B cell (primary cell): ENCODE data around the gene AKAP6. TPM values are rescaled to one million over a fixed set of nuclear protein-coding genes. Genes with fewer than 3 reads are reported as not detected.

ENCODE experiments used
- ATAC-seq: fragments of 200-7000 bp; cut with Tn5 transposase; one replicate; pipeline ENCODE4 v1.10.0; 2021; ENCODE audit warnings: low read depth, mild to moderate bottlenecking, moderate number of reproducible peaks, moderate library complexity
- CTCF ChIA-PET: fragments of 350-600 bp; sonication (Branson Sonifier 250); formaldehyde crosslinking; loops from one replicate; lab custom pipeline; 2021; ENCODE audit warnings: antibody characterized with exemption, inconsistent platforms; lab: Charles Lee
- POLR2A ChIA-PET: fragments of 350-600 bp; sonication (Branson Sonifier 250); formaldehyde crosslinking; loops from one replicate; lab custom pipeline; 2021; ENCODE audit warnings: antibody characterized with exemption; lab: Charles Lee
- DNase-seq: peaks from one replicate; pipeline ENCODE4 v3.0.0; 2013
- H2AFZ ChIP-seq: 2 replicates; pipeline ENCODE4 v1.6.1; 2012; ENCODE audit warnings: mild to moderate bottlenecking, low read depth, low read length; ENCODE audit not compliant: insufficient read depth, poor library complexity, severe bottlenecking
- H3K27ac ChIP-seq, 2 donors: 1 replicate in 1 of 2; 2 replicates in 1 of 2; pipeline ENCODE4 v1.5.1; 2012 to 2013; ENCODE audit warnings: low read length in 2 of 2, mild to moderate bottlenecking in 2 of 2, moderate library complexity in 1 of 2
- H3K27me3 ChIP-seq, 4 experiments: fragments of 200-600 bp in 1 of 4; sonication (generic) in 1 of 4; replicated peaks in 1 of 4; 1 replicate in 2 of 4; 2 replicates in 2 of 4; pipeline versions ENCODE4 v1.6.1 to v1.7.0; 2013 to 2016; ENCODE audit warnings: low read length in 3 of 4, mild to moderate bottlenecking in 2 of 4, mixed read lengths in 1 of 4, moderate library complexity in 1 of 4; ENCODE audit not compliant: insufficient read depth in 4 of 4, control insufficient read depth in 3 of 4; ENCODE audit errors: control extremely low read depth in 1 of 4
- H3K36me3 ChIP-seq, 2 experiments: replicated peaks in 1 of 2; 1 replicate in 1 of 2; 2 replicates in 1 of 2; pipeline versions ENCODE4 v1.6.1 to v1.7.1; 2013; ENCODE audit warnings: low read length in 1 of 2; ENCODE audit not compliant: insufficient read depth in 2 of 2, control insufficient read depth in 1 of 2; ENCODE audit errors: control extremely low read depth in 1 of 2, extremely low read depth in 1 of 2
- H3K4me1 ChIP-seq, 2 donors: fragments of 200-600 bp in 1 of 2; sonication (generic) in 1 of 2; 1 replicate in 1 of 2; 2 replicates in 1 of 2; pipeline versions ENCODE4 v1.5.1 to v1.6.1; 2013 to 2017; ENCODE audit warnings: low read length in 2 of 2; ENCODE audit not compliant: control insufficient read depth in 2 of 2, insufficient read depth in 2 of 2
- H3K4me2 ChIP-seq: replicated peaks from 2 replicates; pipeline ENCODE3; 2012; ENCODE audit warnings: mild to moderate bottlenecking, low read depth, low read length; ENCODE audit not compliant: poor library complexity, severe bottlenecking
- H3K4me3 ChIP-seq, 5 experiments: fragments of 200-600 bp in 1 of 5; sonication (generic) in 1 of 5; 1 replicate in 3 of 5; 2 replicates in 2 of 5; pipeline versions ENCODE4 v1.5.1 to v1.7.0; 2011 to 2016; ENCODE audit warnings: low read length in 4 of 5, mild to moderate bottlenecking in 4 of 5, low read depth in 2 of 5, control low read depth in 1 of 5, moderate library complexity in 1 of 5; ENCODE audit not compliant: insufficient read depth in 1 of 5; ENCODE audit errors: control extremely low read depth in 1 of 5, extremely low read depth in 1 of 5
- H3K79me2 ChIP-seq: fragments of 200-600 bp; sonication (generic); one replicate; pipeline ENCODE4 v1.6.0; 2016; ENCODE audit warnings: low read length; ENCODE audit not compliant: control insufficient read depth, insufficient read depth
- H3K9ac ChIP-seq: fragments of 200-600 bp; sonication (generic); 2 replicates; pipeline ENCODE4 v1.6.1; 2017; ENCODE audit warnings: mild to moderate bottlenecking, low read length, moderate library complexity
- H3K9me3 ChIP-seq, 3 donors: one replicate each; pipeline versions ENCODE4 v1.6.1 to v1.7.1; 2013; ENCODE audit warnings: low read length in 2 of 3; ENCODE audit not compliant: control insufficient read depth in 2 of 3, insufficient read depth in 1 of 3; ENCODE audit errors: control extremely low read depth in 1 of 3
- H4K20me1 ChIP-seq: 2 replicates; pipeline ENCODE4 v1.6.0; 2012; ENCODE audit warnings: mild to moderate bottlenecking, low read length; ENCODE audit not compliant: insufficient read depth, control insufficient read depth, poor library complexity, severe bottlenecking
- H3K27ac Mint-ChIP-seq: one replicate; pipeline ENCODE4 v1.8.0; 2021; ENCODE audit warnings: mixed read lengths
- H3K27me3 Mint-ChIP-seq: one replicate; pipeline ENCODE4 v1.8.0; 2021; ENCODE audit warnings: mixed read lengths
- H3K4me1 Mint-ChIP-seq: one replicate; pipeline ENCODE4 v1.8.0; 2021; ENCODE audit warnings: mixed read lengths
- H3K4me3 Mint-ChIP-seq: one replicate; pipeline ENCODE4 v1.8.0; 2021; ENCODE audit warnings: mixed read lengths
- H3K9me3 Mint-ChIP-seq: one replicate; pipeline ENCODE4 v1.8.0; 2022; ENCODE audit warnings: mixed read lengths; ENCODE audit not compliant: insufficient read depth
- CTCF ChIP-seq: fragments of 200-600 bp; IDR thresholded peaks from one replicate; pipeline ENCODE4 v1.8.0; 2022; ENCODE audit warnings: antibody characterized with exemption, mild to moderate bottlenecking
- EZH2 ChIP-seq: IDR thresholded peaks from 2 replicates; pipeline ENCODE4 v1.6.1; 2012; ENCODE audit warnings: borderline replicate concordance, low read depth, mild to moderate bottlenecking, moderate library complexity, low read length; ENCODE audit not compliant: insufficient read depth, poor library complexity, severe bottlenecking
- WGBS: methylation state at CpG from one replicate; pipeline ENCODE4 v1.1.5; 2013; ENCODE audit warnings: missing lambda C conversion rate; ENCODE audit not compliant: insufficient coverage; 5-methylcytosine and 5-hydroxymethylcytosine counted together
- intact Hi-C: fragments of 100-400 bp; cut with micrococcal nuclease; formaldehyde crosslinking; loops from one replicate; pipeline ENCODE4 v1.10.0; 2022
- polyA plus RNA-seq: library from polyadenylated mRNA; depleted of rRNA; stranded (reverse); fragments of >200 nt; gene quantifications from 2 replicates; pipeline ENCODE4 v1.2.3, GENCODE V29; 2012
- total RNA-seq, 2 donors: library from RNA; stranded (reverse); fragments of 120-200 nt in 1 of 2; gene quantifications; 1 replicate in 1 of 2; 2 replicates in 1 of 2; pipeline versions ENCODE4 v1.2.3 to v1.2.4, GENCODE V29; 2013 to 2022

Gene AKAP6
- total and polyA plus RNA-seq, 2 donors (not counting 1 experiment from before 2014, with no cell fraction given), result 1.4 to 2.8 TPM

GRCh38 chr14:32453857-32454810, 125.0 kb downstream of the AKAP6 start:
- H3K4me3 Mint-ChIP-seq, result no peak overlapping the region
- no peaks in the 10 kb centered on the region for H3K9me3 Mint-ChIP-seq
- no peak overlapping the region for H3K9ac ChIP-seq
- ATAC-seq (no peak), DNase-seq (no peak)
- H3K27ac Mint-ChIP-seq, result no peak overlapping the region
- 100% methylated on average over 4 of the region's 9 CpGs for WGBS
- intact Hi-C loops, result no loop called here
- peaks cover 19% of the 10 kb centered on the region for H3K27me3 Mint-ChIP-seq
- no peak overlapping the region for H3K27ac ChIP-seq
- no peak overlapping the region for H3K4me2 ChIP-seq
- CTCF ChIA-PET, result no interaction called here
- no peaks in the 10 kb centered on the region for H3K27me3 ChIP-seq
- no peak overlapping the region for H2AFZ ChIP-seq
- TF ChIP-seq CTCF (no peak), EZH2 (no peak)
- no peaks in the 10 kb centered on the region for H3K36me3 ChIP-seq
- H3K79me2 ChIP-seq, result no peaks in the 10 kb centered on the region
- no peak overlapping the region for H3K4me3 ChIP-seq
- POLR2A ChIA-PET, result no interaction called here
- H3K4me1 Mint-ChIP-seq, result no peaks in the 10 kb centered on the region
- H4K20me1 ChIP-seq, result no peaks in the 10 kb centered on the region
- no peaks in the 10 kb centered on the region for H3K9me3 ChIP-seq
- H3K4me1 ChIP-seq, result no peaks in the 10 kb centered on the region
